Effector memory CD8-positive, alpha-beta T cell (primary cell): ENCODE measurements around the gene NHP2.

Source experiments
- ATAC-seq: fragments of 150-1000 bp; cut with Tn5 transposase; replicated peaks from 2 replicates; pipeline ENCODE4 v1.10.0; 2021; ENCODE audit warnings: mild to moderate bottlenecking, moderate library complexity
- DNase-seq, 3 experiments: peaks; one replicate each; pipeline ENCODE4 v3.0.0; 2021
- H3K27ac Mint-ChIP-seq, 2 donors: one replicate each; pipeline ENCODE4 v1.8.0; 2022; ENCODE audit warnings: mild to moderate bottlenecking in 2 of 2, mixed read lengths in 2 of 2, moderate library complexity in 2 of 2
- H3K27me3 Mint-ChIP-seq, 2 donors: one replicate each; pipeline ENCODE4 v1.8.0; 2022; ENCODE audit warnings: mixed read lengths in 2 of 2
- H3K36me3 Mint-ChIP-seq: one replicate; pipeline ENCODE4 v1.8.0; 2022; ENCODE audit warnings: mild to moderate bottlenecking, moderate library complexity, mixed read lengths; ENCODE audit not compliant: insufficient read depth
- H3K4me1 Mint-ChIP-seq, 2 donors: one replicate each; pipeline ENCODE4 v1.8.0; 2022; ENCODE audit warnings: low read depth in 2 of 2, mixed read lengths in 2 of 2
- H3K4me3 Mint-ChIP-seq, 2 donors: one replicate each; pipeline ENCODE4 v1.8.0; 2022; ENCODE audit warnings: mild to moderate bottlenecking in 2 of 2, mixed read lengths in 2 of 2, moderate library complexity in 2 of 2
- H3K9me3 Mint-ChIP-seq, 2 donors: one replicate each; pipeline ENCODE4 v1.8.0; 2022; ENCODE audit warnings: mixed read lengths in 2 of 2

Gene NHP2

GRCh38 chr5:178121391-178122276 lies 32.1 kb downstream of the NHP2 start:
- Mint-ChIP-seq H3K27me3 (no peaks in the 10 kb centered on the region), H3K4me1 (peaks cover 10 to 19% of the 10 kb centered on the region in 2 donors), H3K36me3 (peaks cover 46% of the 10 kb centered on the region), H3K27ac (peak overlapping the region in 1 of 2 donors; percentile 23), H3K9me3 (no peaks in the 10 kb centered on the region), H3K4me3 (peak overlapping the region in 1 of 2 donors; percentile 48)
- DNase-seq: no peak
- ATAC-seq: no peak

- H3K4me3 Mint-ChIP-seq: peak overlapping the region; percentile 10 to 48
- peak; percentile 45 for ATAC-seq
- H3K27ac Mint-ChIP-seq: peak overlapping the region in 1 of 2 donors; percentile 23
These were observed 32.9 kb downstream of the NHP2 start for GRCh38 chr5:178120607-178121357.

GRCh38 chr5:178119915-178120606 lies 33.6 kb downstream of the NHP2 start:
- H3K9me3 Mint-ChIP-seq: no peaks in the 10 kb centered on the region
- peak overlapping the region in 1 of 2 donors; percentile 23 for H3K27ac Mint-ChIP-seq
- H3K36me3 Mint-ChIP-seq: peaks cover 54% of the 10 kb centered on the region
- peaks cover 26 to 35% of the 10 kb centered on the region in 2 donors for H3K4me1 Mint-ChIP-seq
- ATAC-seq (no peak), DNase-seq (no peak)
- H3K27me3 Mint-ChIP-seq: no peaks in the 10 kb centered on the region
- H3K4me3 Mint-ChIP-seq: peak overlapping the region in 1 of 2 donors; percentile 48

More at GRCh38 chr5:178120607-178121357, 32.9 kb downstream of the NHP2 start:
- peaks cover 51% of the 10 kb centered on the region for H3K36me3 Mint-ChIP-seq
- H3K27me3 Mint-ChIP-seq: no peaks in the 10 kb centered on the region
- peaks cover 18 to 28% of the 10 kb centered on the region in 2 donors for H3K4me1 Mint-ChIP-seq
- DNase-seq: peak; percentile 55 to 74 (median 74)
- H3K9me3 Mint-ChIP-seq: no peaks in the 10 kb centered on the region

GRCh38 chr5:178117923-178118701 lies 35.6 kb downstream of the NHP2 start:
- Mint-ChIP-seq H3K36me3 (peaks cover 53% of the 10 kb centered on the region), H3K9me3 (no peaks in the 10 kb centered on the region), H3K27me3 (peaks cover 0 to 6% of the 10 kb centered on the region in 2 donors), H3K4me1 (peaks cover 35 to 45% of the 10 kb centered on the region in 2 donors), H3K27ac (no peak overlapping the region), H3K4me3 (no peak overlapping the region)
- DNase-seq: no peak
- ATAC-seq: no peak

- no peaks in the 10 kb centered on the region for H3K9me3 Mint-ChIP-seq
- peaks cover 0 to 6% of the 10 kb centered on the region in 2 donors for H3K27me3 Mint-ChIP-seq
- peak; percentile 87 to 91 (median 91) for DNase-seq
These were observed 37.4 kb downstream of the NHP2 start for GRCh38 chr5:178116143-178116885.

GRCh38 chr5:178115814-178116142 lies 37.9 kb downstream of the NHP2 start:
- peak overlapping the region; percentile 94 to 100 for H3K4me3 Mint-ChIP-seq
- H3K4me1 Mint-ChIP-seq: peaks cover 40 to 43% of the 10 kb centered on the region in 2 donors
- no peaks in the 10 kb centered on the region for H3K9me3 Mint-ChIP-seq
- DNase-seq (peak in 1 of 3 experiments; percentile 37), ATAC-seq (no peak)
- H3K27me3 Mint-ChIP-seq: peaks cover 0 to 6% of the 10 kb centered on the region in 2 donors
- peaks cover 47% of the 10 kb centered on the region for H3K36me3 Mint-ChIP-seq
- H3K27ac Mint-ChIP-seq: peak overlapping the region; percentile 92 to 98

More at GRCh38 chr5:178116143-178116885, 37.4 kb downstream of the NHP2 start:
- ATAC-seq: peak; percentile 69
- Mint-ChIP-seq H3K36me3 (peaks cover 51% of the 10 kb centered on the region), H3K27ac (peak overlapping the region; percentile 92 to 98), H3K4me1 (peaks cover 40 to 45% of the 10 kb centered on the region in 2 donors), H3K4me3 (peak overlapping the region; percentile 94 to 100)

GRCh38 chr5:178115136-178115813 lies 38.4 kb downstream of the NHP2 start:
- H3K9me3 Mint-ChIP-seq: no peaks in the 10 kb centered on the region
- H3K36me3 Mint-ChIP-seq: peaks cover 42% of the 10 kb centered on the region
- H3K27me3 Mint-ChIP-seq: peaks cover 0 to 6% of the 10 kb centered on the region in 2 donors
- ATAC-seq: peak; percentile 50
- H3K4me1 Mint-ChIP-seq: peaks cover 40% of the 10 kb centered on the region in 2 donors
- H3K4me3 Mint-ChIP-seq: peak overlapping the region; percentile 94 to 100
- peak; percentile 53 to 62 (median 56) for DNase-seq
- H3K27ac Mint-ChIP-seq: peak overlapping the region; percentile 92 to 98

- ATAC-seq (peak; percentile 61), DNase-seq (peak; percentile 75 to 79 (median 78))
- peaks cover 40% of the 10 kb centered on the region in 2 donors for H3K4me1 Mint-ChIP-seq
- H3K9me3 Mint-ChIP-seq: no peaks in the 10 kb centered on the region
- H3K36me3 Mint-ChIP-seq: peaks cover 41% of the 10 kb centered on the region
- peak overlapping the region; percentile 92 to 98 for H3K27ac Mint-ChIP-seq
- H3K27me3 Mint-ChIP-seq: peaks cover 0 to 6% of the 10 kb centered on the region in 2 donors
- H3K4me3 Mint-ChIP-seq: peak overlapping the region; percentile 94 to 100
These were observed 39.2 kb downstream of the NHP2 start for GRCh38 chr5:178114325-178115135.

- H3K9me3 Mint-ChIP-seq: no peaks in the 10 kb centered on the region
- H3K4me1 Mint-ChIP-seq: peaks cover 36% of the 10 kb centered on the region in 2 donors
- H3K36me3 Mint-ChIP-seq: peaks cover 37% of the 10 kb centered on the region
- H3K4me3 Mint-ChIP-seq: peak overlapping the region; percentile 94 to 100
- H3K27me3 Mint-ChIP-seq: peaks cover 0 to 6% of the 10 kb centered on the region in 2 donors
- peak overlapping the region; percentile 92 to 98 for H3K27ac Mint-ChIP-seq
- DNase-seq: no peak
- no peak for ATAC-seq
These were observed 39.8 kb downstream of the NHP2 start for GRCh38 chr5:178113841-178114324.

GRCh38 chr5:178113141-178113787 lies 40.4 kb downstream of the NHP2 start, which contains the start of gene N4BP3:
TSS of gene N4BP3 (plus strand) at chr5:178113532. CDS start at chr5:178119584, 6,052 bp downstream.
- peak; percentile 41 for ATAC-seq
- Mint-ChIP-seq H3K4me1 (peaks cover 34 to 36% of the 10 kb centered on the region in 2 donors), H3K27ac (peak within 1 kb of the TSS; percentile 92 to 98), H3K27me3 (peaks cover 0 to 6% of the 10 kb centered on the region in 2 donors), H3K36me3 (peaks cover 37% of the 10 kb centered on the region), H3K9me3 (no peaks in the 10 kb centered on the region), H3K4me3 (peak within 1 kb of the TSS; percentile 94 to 100)
- DNase-seq: peak; percentile 73 to 83 (median 80)
